K562 (cell line): ENCODE data around the gene SH3BP2. TPM values are rescaled to one million over a fixed set of nuclear protein-coding genes. Genes with fewer than 3 reads are reported as not detected.

Experiments used
- MAZ ChIP-seq, 2 experiments: fragments of 450-650 bp in 1 of 2; sonication (generic) in 1 of 2; formaldehyde crosslinking; IDR thresholded peaks in 1 of 2; conservative IDR thresholded peaks in 1 of 2; 2 replicates each; pipeline versions ENCODE4 v1.4.0 to v1.5.0; 2020; ENCODE audit warnings: mild to moderate bottlenecking in 1 of 2, missing genetic modification reagents in 1 of 2
- MYC ChIP-seq, 2 experiments: fragments of 250-450 bp in 1 of 2; sonication (Bioruptor Pico) in 1 of 2; IDR thresholded peaks; 2 replicates each; pipeline versions ENCODE4 v1.5.1 to v1.6.1; 2012 to 2021; ENCODE audit warnings: low read depth in 2 of 2, borderline replicate concordance in 1 of 2, improper control_type of control experiment in 1 of 2, low read length in 1 of 2, mild to moderate bottlenecking in 1 of 2, moderate library complexity in 1 of 2
- SMC3 ChIP-seq: conservative IDR thresholded peaks from 2 replicates; pipeline ENCODE4 v1.6.1; 2011; ENCODE audit warnings: low read depth, low read length, improper control_type of control experiment; ENCODE audit not compliant: insufficient read depth
- ZNF780A ChIP-seq: fragments of 250-450 bp; sonication (Bioruptor Pico); IDR thresholded peaks from 2 replicates; pipeline ENCODE4 v1.5.0; 2021; ENCODE audit warnings: mild to moderate bottlenecking
- polyA plus RNA-seq, 8 experiments: library from polyadenylated mRNA; depleted of rRNA in 4 of 8; stranded (reverse) in 5 of 8; unstranded in 3 of 8; fragments of >200 nt; fragmentation: Nextera tagmentation in 2 of 8; fragmentation: Illumina TruSeq in 1 of 8; extraction: Ambion mirVana in 2 of 8; extraction: Trizol in 1 of 8; gene quantifications; 2 replicates each; pipeline versions ENCODE4 v1.2.1 to v1.2.3, GENCODE V29; 2011 to 2014; ENCODE audit warnings: inconsistent platforms in 1 of 8, missing spikeins in 1 of 8
- total RNA-seq, 7 experiments: library from RNA; depleted of rRNA in 6 of 7; stranded (reverse); fragments of >200 nt in 6 of 7; fragmentation: Illumina TruSeq in 2 of 7; extraction: Trizol in 2 of 7; gene quantifications; 2 replicates each; pipeline versions ENCODE4 v1.2.1 to v1.2.3, GENCODE V29; 2011 to 2021; ENCODE audit warnings: low replicate concordance in 1 of 7
- TF ChIP-seq, protein P1 (sequence below), 2 experiments: fragments of 450-650 bp; formaldehyde crosslinking in 1 of 2; IDR thresholded peaks; 2 replicates each; pipeline versions ENCODE4 v1.4.0 to v1.6.1; 2014 to 2020; ENCODE audit warnings: mild to moderate bottlenecking in 2 of 2, borderline replicate concordance in 1 of 2, low read depth in 1 of 2

SH3BP2 gene
- total and polyA plus RNA-seq, 9 of the 15 experiments (the other 6 are each of a cell fraction or from before 2014, with no cell fraction given) = 0.34 to 16.0 (median 5.1) TPM

DNA sequence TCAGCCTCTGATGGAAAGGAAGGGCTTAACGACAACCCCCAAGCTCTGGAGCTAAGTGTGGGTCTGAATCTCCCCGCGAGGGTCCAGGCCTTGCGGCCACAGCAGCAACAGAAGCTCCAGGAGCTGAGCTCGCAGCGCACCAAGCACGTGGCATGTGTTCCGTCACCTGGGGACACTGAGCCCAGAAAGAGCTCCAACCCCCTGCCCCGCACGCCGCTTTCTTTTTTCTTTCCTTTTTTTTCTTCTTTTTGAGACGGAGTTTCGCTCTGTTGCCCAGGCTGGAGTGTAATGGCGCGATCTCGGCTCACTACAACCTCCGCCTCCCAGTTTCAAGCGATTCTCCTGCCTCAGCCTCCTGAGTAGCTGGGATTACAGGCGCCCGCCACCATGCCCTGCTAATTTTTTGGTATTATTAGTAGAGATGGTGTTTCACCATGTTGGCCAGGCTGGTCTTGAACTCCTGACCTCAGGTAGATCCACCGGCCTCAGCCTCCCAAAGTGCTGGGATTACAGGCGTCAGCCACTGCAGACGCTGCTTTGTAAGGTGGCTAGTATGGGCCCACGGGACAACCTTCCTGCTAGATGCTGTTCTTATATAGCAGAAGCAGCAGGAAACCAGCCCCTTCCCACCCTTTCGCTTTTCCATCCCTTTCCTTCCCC, 36.1 kb upstream of the SH3BP2 start (continued):
- TF ChIP-seq, protein P1, sequence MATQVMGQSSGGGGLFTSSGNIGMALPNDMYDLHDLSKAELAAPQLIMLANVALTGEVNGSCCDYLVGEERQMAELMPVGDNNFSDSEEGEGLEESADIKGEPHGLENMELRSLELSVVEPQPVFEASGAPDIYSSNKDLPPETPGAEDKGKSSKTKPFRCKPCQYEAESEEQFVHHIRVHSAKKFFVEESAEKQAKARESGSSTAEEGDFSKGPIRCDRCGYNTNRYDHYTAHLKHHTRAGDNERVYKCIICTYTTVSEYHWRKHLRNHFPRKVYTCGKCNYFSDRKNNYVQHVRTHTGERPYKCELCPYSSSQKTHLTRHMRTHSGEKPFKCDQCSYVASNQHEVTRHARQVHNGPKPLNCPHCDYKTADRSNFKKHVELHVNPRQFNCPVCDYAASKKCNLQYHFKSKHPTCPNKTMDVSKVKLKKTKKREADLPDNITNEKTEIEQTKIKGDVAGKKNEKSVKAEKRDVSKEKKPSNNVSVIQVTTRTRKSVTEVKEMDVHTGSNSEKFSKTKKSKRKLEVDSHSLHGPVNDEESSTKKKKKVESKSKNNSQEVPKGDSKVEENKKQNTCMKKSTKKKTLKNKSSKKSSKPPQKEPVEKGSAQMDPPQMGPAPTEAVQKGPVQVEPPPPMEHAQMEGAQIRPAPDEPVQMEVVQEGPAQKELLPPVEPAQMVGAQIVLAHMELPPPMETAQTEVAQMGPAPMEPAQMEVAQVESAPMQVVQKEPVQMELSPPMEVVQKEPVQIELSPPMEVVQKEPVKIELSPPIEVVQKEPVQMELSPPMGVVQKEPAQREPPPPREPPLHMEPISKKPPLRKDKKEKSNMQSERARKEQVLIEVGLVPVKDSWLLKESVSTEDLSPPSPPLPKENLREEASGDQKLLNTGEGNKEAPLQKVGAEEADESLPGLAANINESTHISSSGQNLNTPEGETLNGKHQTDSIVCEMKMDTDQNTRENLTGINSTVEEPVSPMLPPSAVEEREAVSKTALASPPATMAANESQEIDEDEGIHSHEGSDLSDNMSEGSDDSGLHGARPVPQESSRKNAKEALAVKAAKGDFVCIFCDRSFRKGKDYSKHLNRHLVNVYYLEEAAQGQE (IDR thresholded peaks at IDR 0.05; ENCODE audit: borderline replicate concordance) = 0 out of 2 replicates have a peak, but pooled peaks have one; percentile 36
- TF ChIP-seq, protein P1 (CRISPR knock-in tag; IDR thresholded peaks at IDR 0.05; ENCODE audit: low read depth) = 0 out of 2 replicates have a peak, but pooled peaks have one; percentile 21
- 0 out of 4 replicates have a peak, but pooled peaks of 1 of the 2 experiments have one; percentile 2 for TF ChIP-seq MAZ (CRISPR knock-in tag; conservative IDR thresholded peaks at IDR 0.05 in 1 of 2, IDR thresholded peaks at IDR 0.05 in 1 of 2)
- TF ChIP-seq SMC3 = no peak
- TF ChIP-seq ZNF780A (CRISPR knock-in tag) = no peak
- TF ChIP-seq MYC (IDR thresholded peaks at IDR 0.05; ENCODE audit: low read depth, low read length) = peak; percentile 14; the same call in 1 of the 2 replicates
- no peak for TF ChIP-seq MYC (CRISPR knock-in tag; IDR thresholded peaks at IDR 0.05; ENCODE audit: borderline replicate concordance, low read depth)
